Smooth muscle cell (in vitro differentiated cells): Measurements from ENCODE around the gene SLC25A11. TPM values are rescaled to one million over a fixed set of nuclear protein-coding genes. Genes with fewer than 3 reads are reported as not detected.
A peak's percentile ranks its signal among the peaks of the same experiment; 100 is the strongest.
"Not testable (repeated sequence)": the region's sequence is repeated elsewhere in the genome, so short reads cannot be mapped to it uniquely, and the experiment has no call there.

Experiments
- DNase-seq: peaks from one replicate; lab custom pipeline; 2025; ENCODE audit not compliant: unreplicated experiment; lab: John Stamatoyannopoulos, UW
- H2AFZ ChIP-seq: fragments of 200-600 bp; sonication (generic); 2 replicates; pipeline ENCODE4 v1.6.0; 2016; ENCODE audit warnings: antibody characterized with exemption, low read depth, mild to moderate bottlenecking
- H3F3A ChIP-seq: fragments of 200-600 bp; sonication (generic); 2 replicates; pipeline ENCODE4 v1.6.0; 2017; ENCODE audit warnings: antibody characterized with exemption, low read depth
- H3K27ac ChIP-seq: fragments of 200-600 bp; sonication (generic); 2 replicates; pipeline ENCODE4 v1.5.1; 2016; ENCODE audit warnings: low read depth, mild to moderate bottlenecking
- H3K27me3 ChIP-seq: fragments of 200-600 bp; sonication (generic); 2 replicates; pipeline ENCODE4 v1.6.1; 2016; ENCODE audit warnings: low read depth, mild to moderate bottlenecking
- H3K36me3 ChIP-seq: fragments of 200-600 bp; sonication (generic); 2 replicates; pipeline ENCODE4 v1.5.1; 2016; ENCODE audit warnings: low read depth
- H3K4me1 ChIP-seq: fragments of 200-600 bp; sonication (generic); 2 replicates; pipeline ENCODE4 v1.5.1; 2016; ENCODE audit warnings: low read depth
- H3K4me2 ChIP-seq: fragments of 200-600 bp; sonication (generic); 2 replicates; pipeline ENCODE4 v1.6.0; 2016; ENCODE audit warnings: mild to moderate bottlenecking
- H3K4me3 ChIP-seq: fragments of 200-600 bp; sonication (generic); 2 replicates; pipeline ENCODE4 v1.5.1; 2016; ENCODE audit warnings: mild to moderate bottlenecking
- H3K79me2 ChIP-seq: fragments of 200-600 bp; sonication (generic); 2 replicates; pipeline ENCODE4 v1.6.0; 2016; ENCODE audit warnings: low read depth, mild to moderate bottlenecking
- H3K9ac ChIP-seq: fragments of 200-600 bp; sonication (generic); 2 replicates; pipeline ENCODE4 v1.6.0; 2016; ENCODE audit warnings: low read depth
- H3K9me3 ChIP-seq: fragments of 200-600 bp; sonication (generic); replicated peaks from 2 replicates; pipeline ENCODE4 v1.5.1; 2016; ENCODE audit warnings: low read depth
- H4K20me1 ChIP-seq: fragments of 200-600 bp; sonication (generic); 2 replicates; pipeline ENCODE4 v1.6.0; 2016; ENCODE audit warnings: low read depth
- WGBS: methylation state at CpG from one replicate; pipeline ENCODE4 v1.1.7; 2016; ENCODE audit warnings: low lambda C conversion rate; 5-methylcytosine and 5-hydroxymethylcytosine counted together
- polyA plus RNA-seq: library from polyadenylated mRNA; unstranded; fragments of >200 nt; fragmentation: Nextera tagmentation; extraction: Ambion mirVana; gene quantifications from 2 replicates; pipeline ENCODE4 v1.2.1, GENCODE V29; 2016
- total RNA-seq: library from RNA; depleted of rRNA; stranded (reverse); fragments of >200 nt; gene quantifications from 2 replicates; pipeline ENCODE4 v1.2.3, GENCODE V29; 2014
- TF ChIP-seq, protein P1 (sequence below): fragments of 200-600 bp; sonication (generic); IDR thresholded peaks from 2 replicates; pipeline ENCODE4 v1.5.1; 2017; ENCODE audit warnings: borderline replicate concordance, mild to moderate bottlenecking, antibody characterized with exemption; ENCODE audit not compliant: insufficient read depth, poor library complexity, severe bottlenecking

Gene SLC25A11
- total and polyA plus RNA-seq, 2 experiments from 2014 or later: 29.9 to 67.5 TPM

DNA sequence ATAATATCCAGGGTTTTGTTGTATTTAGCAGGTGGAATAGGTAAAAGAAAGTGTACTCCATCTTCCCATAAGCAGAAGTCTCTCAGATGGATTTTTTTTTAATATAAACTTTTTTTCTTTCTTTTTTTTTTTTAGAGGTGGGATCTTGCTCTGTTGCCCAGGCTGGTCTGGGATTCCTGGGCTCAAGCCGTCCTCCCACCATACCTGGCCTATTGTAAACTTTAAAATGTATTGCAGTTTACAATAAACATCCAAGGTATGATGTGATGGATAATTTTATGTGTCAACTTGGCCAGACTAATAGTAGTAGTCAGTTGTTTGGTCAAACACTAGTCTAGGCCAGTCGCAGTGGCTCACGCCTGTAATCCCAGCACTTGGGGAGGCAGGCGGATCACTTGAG, 18.5 kb downstream of the SLC25A11 start:
- TF ChIP-seq, protein P1, sequence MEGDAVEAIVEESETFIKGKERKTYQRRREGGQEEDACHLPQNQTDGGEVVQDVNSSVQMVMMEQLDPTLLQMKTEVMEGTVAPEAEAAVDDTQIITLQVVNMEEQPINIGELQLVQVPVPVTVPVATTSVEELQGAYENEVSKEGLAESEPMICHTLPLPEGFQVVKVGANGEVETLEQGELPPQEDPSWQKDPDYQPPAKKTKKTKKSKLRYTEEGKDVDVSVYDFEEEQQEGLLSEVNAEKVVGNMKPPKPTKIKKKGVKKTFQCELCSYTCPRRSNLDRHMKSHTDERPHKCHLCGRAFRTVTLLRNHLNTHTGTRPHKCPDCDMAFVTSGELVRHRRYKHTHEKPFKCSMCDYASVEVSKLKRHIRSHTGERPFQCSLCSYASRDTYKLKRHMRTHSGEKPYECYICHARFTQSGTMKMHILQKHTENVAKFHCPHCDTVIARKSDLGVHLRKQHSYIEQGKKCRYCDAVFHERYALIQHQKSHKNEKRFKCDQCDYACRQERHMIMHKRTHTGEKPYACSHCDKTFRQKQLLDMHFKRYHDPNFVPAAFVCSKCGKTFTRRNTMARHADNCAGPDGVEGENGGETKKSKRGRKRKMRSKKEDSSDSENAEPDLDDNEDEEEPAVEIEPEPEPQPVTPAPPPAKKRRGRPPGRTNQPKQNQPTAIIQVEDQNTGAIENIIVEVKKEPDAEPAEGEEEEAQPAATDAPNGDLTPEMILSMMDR: no peak
- H4K20me1 ChIP-seq: no peaks in the 10 kb centered on the region
- H3K9ac ChIP-seq: no peak overlapping the region
- H3K9me3 ChIP-seq: no peaks in the 10 kb centered on the region
- H2AFZ ChIP-seq: no peak overlapping the region
- no peak overlapping the region for H3K4me3 ChIP-seq
- H3K36me3 ChIP-seq: no peaks in the 10 kb centered on the region
- peaks cover 11% of the 10 kb centered on the region for H3F3A ChIP-seq
- no peak overlapping the region for H3K4me2 ChIP-seq
- no peak for DNase-seq
- H3K27me3 ChIP-seq: no peaks in the 10 kb centered on the region
- H3K27ac ChIP-seq: peak overlapping the region; percentile 75
- WGBS: 92% methylated on average over 4 of the region's 4 CpGs
- H3K79me2 ChIP-seq: no peaks in the 10 kb centered on the region
- H3K4me1 ChIP-seq: no peaks in the 10 kb centered on the region

GRCh38 chr17:4920351-4921048, 19.3 kb downstream of the SLC25A11 start:
- H3K9ac ChIP-seq: no peak overlapping the region
- TF ChIP-seq, protein P1: no peak
- H3K36me3 ChIP-seq: no peaks in the 10 kb centered on the region
- H2AFZ ChIP-seq: no peak overlapping the region
- H3K4me3 ChIP-seq: no peak overlapping the region
- WGBS: 71% methylated on average over 10 of the region's 10 CpGs
- H3K4me1 ChIP-seq: no peaks in the 10 kb centered on the region
- H3K9me3 ChIP-seq: no peaks in the 10 kb centered on the region
- no peak for DNase-seq
- H3K27ac ChIP-seq: peak overlapping the region; percentile 75
- H3F3A ChIP-seq: peaks cover 11% of the 10 kb centered on the region
- no peaks in the 10 kb centered on the region for H4K20me1 ChIP-seq
- no peaks in the 10 kb centered on the region for H3K27me3 ChIP-seq
- no peaks in the 10 kb centered on the region for H3K79me2 ChIP-seq
- peak overlapping the region; percentile 60 for H3K4me2 ChIP-seq

GRCh38 chr17:4919511-4920047, 20.3 kb downstream of the SLC25A11 start:
- Histone ChIP-seq H3K79me2 (no peaks in the 10 kb centered on the region), H2AFZ (no peak overlapping the region), H3K36me3 (no peaks in the 10 kb centered on the region), H3K4me2 (no peak overlapping the region), H3K27ac (peak overlapping the region; percentile 75), H3K4me1 (no peaks in the 10 kb centered on the region), H3K27me3 (no peaks in the 10 kb centered on the region), H3K4me3 (no peak overlapping the region), H4K20me1 (no peaks in the 10 kb centered on the region), H3F3A (peaks cover 11% of the 10 kb centered on the region), H3K9ac (no peak overlapping the region), H3K9me3 (no peaks in the 10 kb centered on the region)
- no peak for DNase-seq
- 59% methylated on average over 8 of the region's 8 CpGs for WGBS
- TF ChIP-seq, protein P1: no peak

DNA sequence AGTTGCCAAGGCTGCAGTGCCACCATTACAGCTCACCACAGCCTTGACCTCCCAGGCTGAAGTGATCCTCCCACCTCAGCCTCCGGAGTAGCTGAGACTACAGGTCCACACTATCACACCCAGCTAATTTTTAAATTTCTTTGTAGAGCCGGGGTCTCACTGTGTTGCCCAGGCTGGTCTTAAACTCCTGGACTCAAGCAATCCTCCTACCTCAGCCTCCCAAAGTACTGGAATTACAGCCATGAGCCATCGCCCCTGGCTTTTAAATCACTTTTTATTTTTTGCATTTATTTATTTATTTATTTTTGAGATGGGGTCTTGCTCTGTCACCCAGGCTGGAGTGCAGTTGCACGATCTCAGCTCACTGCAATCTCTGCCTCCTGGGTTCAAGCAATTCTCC, 25.3 kb downstream of the SLC25A11 start:
- not testable (repeated sequence) for H3K36me3 ChIP-seq, H3K9me3 ChIP-seq, H4K20me1 ChIP-seq, H3K27ac ChIP-seq, H2AFZ ChIP-seq, H3K79me2 ChIP-seq, H3K27me3 ChIP-seq, H3K4me2 ChIP-seq, H3F3A ChIP-seq, H3K9ac ChIP-seq, H3K4me1 ChIP-seq, DNase-seq, H3K4me3 ChIP-seq
- WGBS: 94% methylated on average over 4 of the region's 4 CpGs
